NCI-H1436 (cell line): ENCODE results near the gene KIF26B.
A peak's percentile ranks its signal among the peaks of the same experiment; 100 is the strongest.
"Not testable (repeated sequence)": the region's sequence is repeated elsewhere in the genome, so short reads cannot be mapped to it uniquely, and the experiment has no call there.

Source experiments
- DNase-seq: peaks from one replicate; lab custom pipeline; 2025; lab: John Stamatoyannopoulos, UW

Gene KIF26B

GRCh38 chr1:245684166-245684565 lies 529.4 kb downstream of the KIF26B start:
- no peak for DNase-seq

GRCh38 chr1:245684571-245684970 lies 529.8 kb downstream of the KIF26B start:
- no peak for DNase-seq

DNA sequence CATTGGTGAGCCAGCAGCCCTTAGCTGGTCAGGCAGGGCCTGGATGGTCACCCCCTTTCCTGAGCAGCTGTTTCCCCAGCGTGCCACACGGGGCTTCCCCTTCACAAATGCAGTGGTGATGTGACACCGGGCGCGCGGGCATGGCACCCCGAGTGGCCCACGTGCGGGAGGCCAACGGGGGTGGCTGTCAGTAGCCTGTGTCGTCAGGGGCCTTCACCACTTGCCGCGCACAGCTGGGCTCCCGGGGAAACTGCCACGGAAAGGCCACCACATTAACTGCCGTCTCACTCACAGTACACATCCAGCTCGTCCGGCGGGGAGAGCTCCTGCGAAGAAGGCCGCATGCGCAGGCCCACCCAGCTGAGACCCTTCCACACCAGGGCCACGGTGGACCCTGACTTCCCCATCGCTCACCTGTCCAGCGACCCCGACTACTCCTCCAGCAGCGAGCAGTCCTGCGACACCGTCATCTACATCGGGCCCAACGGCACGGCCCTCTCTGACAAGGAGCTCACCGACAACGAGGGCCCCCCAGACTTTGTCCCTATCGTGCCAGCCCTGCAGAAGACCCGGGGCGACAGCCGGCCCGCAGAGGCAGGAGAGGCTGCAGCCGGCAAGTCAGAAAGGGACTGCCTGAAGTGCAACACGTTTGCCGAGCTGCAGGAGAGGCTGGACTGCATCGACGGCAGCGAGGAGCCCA lies 530.5 kb downstream of the KIF26B start:
- DNase-seq = no peak

- DNase-seq = no peak
Measured at GRCh38 chr1:245686006-245686405, 531.2 kb downstream of the KIF26B start.

GRCh38 chr1:245686446-245687030 lies 531.8 kb downstream of the KIF26B start:
- DNase-seq = no peak

- no peak for DNase-seq
Measured at GRCh38 chr1:245687152-245687635, 532.4 kb downstream of the KIF26B start.

GRCh38 chr1:245687636-245688535 lies 533.1 kb downstream of the KIF26B start:
- no peak for DNase-seq

DNA sequence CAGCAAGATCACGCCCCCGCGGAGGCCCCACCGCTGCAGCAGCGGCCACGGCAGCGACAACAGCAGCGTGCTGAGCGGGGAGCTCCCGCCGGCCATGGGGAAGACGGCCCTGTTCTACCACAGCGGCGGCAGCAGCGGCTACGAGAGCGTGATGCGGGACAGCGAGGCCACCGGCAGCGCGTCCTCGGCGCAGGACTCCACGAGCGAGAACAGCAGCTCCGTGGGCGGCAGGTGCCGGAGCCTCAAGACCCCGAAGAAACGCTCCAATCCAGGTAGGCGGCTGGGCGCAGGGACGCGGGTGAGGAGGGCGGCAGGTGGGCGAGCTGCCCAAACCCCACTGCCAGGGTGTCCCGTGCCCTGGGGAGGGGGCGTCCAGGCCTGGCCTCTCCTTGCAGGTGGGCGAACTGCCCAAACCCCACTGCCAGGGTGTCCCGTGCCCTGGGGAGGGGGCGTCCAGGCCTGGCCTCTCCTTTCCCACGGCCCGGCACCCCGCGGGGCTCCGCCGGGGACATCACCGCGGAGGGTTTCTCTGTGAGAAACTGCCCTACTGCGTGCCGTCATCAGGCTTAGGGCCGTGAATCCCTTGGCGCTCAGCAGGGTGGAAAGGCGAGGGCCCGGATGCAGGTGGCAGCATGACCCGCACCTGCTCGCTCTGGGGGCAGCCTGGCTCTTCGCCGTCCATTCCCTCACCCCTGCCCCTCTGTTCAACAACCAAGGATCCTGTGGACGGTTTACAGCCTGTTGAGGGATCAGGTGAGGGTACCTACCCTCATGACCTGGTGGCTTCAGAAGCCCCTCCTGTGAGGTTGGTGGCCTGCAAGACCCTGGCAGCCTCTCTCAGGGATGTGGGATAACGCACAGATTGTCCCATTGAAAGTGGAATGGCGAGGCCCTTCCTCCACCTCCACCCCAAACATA lies 534.0 kb downstream of the KIF26B start:
- DNase-seq = no peak

- DNase-seq = no peak
Measured at GRCh38 chr1:245690156-245690690, 535.4 kb downstream of the KIF26B start.

- no peak for DNase-seq
Measured at GRCh38 chr1:245690946-245691541, 536.3 kb downstream of the KIF26B start.

DNA sequence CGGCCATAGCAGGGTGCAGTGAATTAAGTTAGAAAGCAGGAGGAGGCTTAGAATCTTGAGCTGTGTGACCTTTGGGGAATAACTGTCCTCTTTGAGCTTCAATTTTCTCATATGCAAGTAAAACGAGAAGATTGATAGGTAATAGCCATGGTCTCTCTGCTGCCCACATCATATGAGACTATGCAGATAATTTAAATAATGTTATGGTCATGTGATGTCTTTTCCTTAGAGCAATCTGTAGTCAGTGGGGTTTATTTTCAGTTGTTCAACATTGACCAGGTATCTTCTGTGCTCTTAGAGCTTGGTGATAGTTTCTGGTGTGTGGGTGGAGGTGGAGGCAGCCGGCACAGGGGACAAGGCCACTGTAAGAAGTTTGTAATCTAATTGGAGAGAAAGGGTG lies 537.1 kb downstream of the KIF26B start:
- no peak for DNase-seq

- DNase-seq = no peak
Measured at GRCh38 chr1:245692318-245692717, 537.5 kb downstream of the KIF26B start.

DNA sequence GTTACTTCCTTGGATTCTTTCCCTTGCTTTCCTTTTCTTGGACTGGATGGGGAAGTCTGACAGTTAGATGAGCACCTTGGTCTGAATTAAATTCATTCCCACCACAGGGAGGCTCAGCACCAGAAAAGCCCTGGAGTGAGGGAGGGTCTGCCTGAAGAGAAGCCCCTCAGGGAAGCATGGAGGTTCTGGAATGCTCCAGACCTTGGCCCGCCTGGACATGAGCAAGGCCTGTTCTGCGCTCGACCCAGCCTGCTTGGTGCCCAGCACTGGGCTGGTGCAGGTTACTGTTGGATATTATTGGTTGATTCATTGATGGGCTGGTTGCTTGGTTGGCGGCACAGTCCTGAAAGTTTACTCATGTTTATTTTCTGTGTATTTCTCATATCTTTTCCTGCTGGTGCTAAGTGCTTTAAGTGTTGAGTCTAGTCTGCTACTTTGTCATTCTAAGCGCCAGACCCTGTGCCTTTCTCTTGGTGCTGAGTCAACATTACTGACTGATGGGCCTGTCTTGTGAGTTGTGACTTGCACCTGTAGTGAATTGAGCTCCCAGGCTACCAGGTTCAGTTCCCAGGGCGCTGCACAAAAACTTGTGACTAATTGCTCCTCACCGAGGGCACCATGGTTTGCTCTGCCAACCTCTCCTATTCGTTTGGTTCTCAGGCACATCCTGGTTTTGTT lies 538.5 kb downstream of the KIF26B start:
- DNase-seq = no peak

DNA sequence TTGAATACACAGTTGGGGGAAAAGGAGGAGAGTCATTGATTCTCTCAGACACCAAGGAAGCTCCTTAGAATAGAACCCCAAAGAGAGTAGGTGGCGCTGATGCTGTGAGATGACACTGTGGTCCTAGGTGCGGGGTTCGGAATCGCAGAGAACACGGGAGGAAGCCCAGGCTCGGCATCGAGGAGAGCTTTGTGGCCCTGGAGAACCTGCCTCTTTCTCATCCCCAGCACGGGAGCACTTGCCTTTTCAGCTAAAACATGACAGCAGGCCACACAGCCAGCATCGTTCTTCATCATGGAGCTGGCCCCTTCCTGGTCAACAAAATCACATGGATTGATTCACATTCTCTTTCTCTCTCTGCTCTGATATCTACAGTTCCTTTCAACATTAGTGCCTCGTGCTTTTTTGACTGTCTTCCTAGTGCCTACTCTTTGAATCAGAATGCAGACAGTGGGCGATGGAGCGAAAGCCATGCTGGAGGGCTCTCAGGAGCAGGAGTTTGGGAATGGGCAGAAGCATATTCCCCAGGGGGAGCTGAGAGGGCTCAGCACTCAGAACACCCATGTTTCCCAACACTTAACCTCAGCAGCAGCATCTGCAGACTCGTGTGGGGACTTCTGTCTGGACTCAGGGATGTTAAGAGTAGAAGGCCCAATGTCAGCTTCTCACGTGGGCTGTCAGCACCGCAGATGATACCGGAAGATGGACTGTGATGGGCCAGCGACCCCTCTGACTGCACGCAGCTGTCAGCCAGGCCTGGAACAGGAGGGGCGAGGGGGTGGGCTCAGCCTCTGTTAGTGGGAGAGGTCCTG lies 539.4 kb downstream of the KIF26B start:
- DNase-seq = no peak

- DNase-seq = no peak
Measured at GRCh38 chr1:245694753-245695195, 540.0 kb downstream of the KIF26B start.

- no peak for DNase-seq
Measured at GRCh38 chr1:245695211-245695610, 540.4 kb downstream of the KIF26B start.

- DNase-seq = not testable (repeated sequence)
Measured at GRCh38 chr1:245695701-245696100, 540.9 kb downstream of the KIF26B start.

- no peak for DNase-seq
Measured at GRCh38 chr1:245698116-245698515, 543.3 kb downstream of the KIF26B start.

DNA sequence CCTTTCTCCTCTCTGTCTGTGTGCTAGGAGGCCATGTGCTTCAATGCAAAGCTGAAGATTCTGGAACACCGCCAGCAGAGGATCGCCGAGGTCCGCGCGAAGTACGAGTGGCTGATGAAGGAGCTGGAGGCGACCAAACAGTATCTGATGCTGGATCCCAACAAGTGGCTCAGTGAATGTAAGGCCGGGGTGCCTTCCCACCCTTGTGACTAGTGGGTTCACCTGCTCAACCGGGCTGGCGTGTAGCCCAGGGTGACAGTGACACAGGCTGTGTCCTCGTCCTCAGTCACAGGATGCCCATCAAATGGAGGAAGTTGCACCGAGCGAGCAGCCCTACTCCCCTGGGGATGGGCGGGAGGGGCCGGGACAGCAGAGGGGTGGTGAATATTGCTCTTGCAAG lies 544.1 kb downstream of the KIF26B start:
- DNase-seq = peak; percentile 85
